OCI-LY7 (cell line): ENCODE results near the gene EMC9. TPM values are rescaled to one million over a fixed set of nuclear protein-coding genes. Genes with fewer than 3 reads are reported as not detected.

Source experiments
- BruUV-seq: library from RNA; stranded (reverse); fragments of 400-500 nt; replicated peaks from 2 replicates; lab custom pipeline; 2021; lab: Mats Ljungman, UMichigan
- CTCF ChIA-PET: fragments of 300-600 bp; sonication (Branson Sonifier 250); formaldehyde crosslinking; loops from one replicate; lab custom pipeline; 2022; ENCODE audit warnings: antibody characterized with exemption; ENCODE audit not compliant: unreplicated experiment; lab: Charles Lee
- POLR2A ChIA-PET: fragments of 300-600 bp; sonication (Branson Sonifier 250); formaldehyde crosslinking; loops from one replicate; lab custom pipeline; 2022; ENCODE audit warnings: antibody characterized with exemption; lab: Charles Lee
- DNase-seq: peaks from one replicate; pipeline ENCODE4 v3.0.0-alpha.2; 2015; ENCODE audit warnings: low spot score
- H2AFZ ChIP-seq: fragments of 200-600 bp; sonication (generic), shearing (Covaris generic); 2 replicates; pipeline ENCODE4 v1.6.1; 2014; ENCODE audit warnings: mild to moderate bottlenecking, antibody characterized with exemption, low read length, moderate library complexity
- H3K27ac ChIP-seq: fragments of 200-600 bp; sonication (generic); 2 replicates; pipeline ENCODE4 v1.5.1; 2014; ENCODE audit warnings: mixed run types, low read depth, mild to moderate bottlenecking, moderate library complexity, low read length, inconsistent platforms; ENCODE audit not compliant: poor library complexity, severe bottlenecking
- H3K36me3 ChIP-seq: fragments of 200-600 bp; sonication (generic); 2 replicates; pipeline ENCODE4 v1.6.1; 2014; ENCODE audit warnings: mild to moderate bottlenecking, antibody characterized with exemption, low read length, moderate library complexity, mixed read lengths; ENCODE audit not compliant: insufficient read depth
- H3K4me1 ChIP-seq: fragments of 200-600 bp; sonication (generic); 2 replicates; pipeline ENCODE4 v1.5.1; 2014; ENCODE audit warnings: mild to moderate bottlenecking, low read length; ENCODE audit not compliant: insufficient read depth, poor library complexity, severe bottlenecking
- H3K4me2 ChIP-seq: fragments of 200-600 bp; sonication (generic); 2 replicates; pipeline ENCODE4 v1.6.1; 2014; ENCODE audit warnings: mild to moderate bottlenecking, low read length
- H3K4me3 ChIP-seq: fragments of 200-600 bp; sonication (generic); 2 replicates; pipeline ENCODE4 v1.5.1; 2014; ENCODE audit warnings: mild to moderate bottlenecking, low read depth, low read length; ENCODE audit not compliant: poor library complexity, severe bottlenecking
- H3K79me2 ChIP-seq: fragments of 200-600 bp; sonication (generic); 2 replicates; pipeline ENCODE4 v1.6.1; 2016; ENCODE audit warnings: low read depth, mild to moderate bottlenecking, low read length, moderate library complexity, mixed read lengths; ENCODE audit not compliant: insufficient read depth
- H3K9me2 ChIP-seq: fragments of 200-600 bp; sonication (generic); 2 replicates; pipeline ENCODE4 v1.6.1; 2016; ENCODE audit warnings: mild to moderate bottlenecking, low read length, mixed read lengths; ENCODE audit not compliant: insufficient read depth
- H3K9me3 ChIP-seq: fragments of 200-600 bp; sonication (generic); 2 replicates; pipeline ENCODE4 v1.6.1; 2014; ENCODE audit warnings: mild to moderate bottlenecking, mixed run types, low read length, mixed read lengths
- H4K20me1 ChIP-seq: fragments of 200-600 bp; sonication (generic); 2 replicates; pipeline ENCODE4 v1.6.1; 2014; ENCODE audit warnings: mild to moderate bottlenecking, antibody characterized with exemption, low read length, moderate library complexity, mixed read lengths; ENCODE audit not compliant: insufficient read depth
- CTCF ChIP-seq: fragments of 200-600 bp; sonication (generic); conservative IDR thresholded peaks from 2 replicates; pipeline ENCODE4 v1.5.1; 2014; ENCODE audit warnings: mild to moderate bottlenecking, antibody characterized with exemption, low read length, moderate library complexity, mixed read lengths
- EZH2phosphoT487 ChIP-seq: fragments of 200-600 bp; sonication (generic); IDR thresholded peaks from 2 replicates; pipeline ENCODE4 v1.6.1; 2018; ENCODE audit warnings: low read depth, borderline replicate concordance, mild to moderate bottlenecking, mixed run types, antibody characterized with exemption, low read length, moderate library complexity, mixed read lengths
- intact Hi-C: fragments of 100-400 bp; cut with micrococcal nuclease; formaldehyde crosslinking; loops from one replicate; pipeline ENCODE4 v1.10.0; 2022; ENCODE audit not compliant: unreplicated experiment
- total RNA-seq, 2 experiments: library from RNA; depleted of rRNA in 1 of 2; stranded (reverse); fragments of >200 nt in 1 of 2; shearing (Covaris generic) in 1 of 2; gene quantifications; 2 replicates each; pipeline ENCODE4 v1.2.3, GENCODE V29; 2014 to 2022

EMC9 gene
- total RNA-seq, 2 experiments from 2014 or later: 72.0 to 74.8 TPM

GRCh38 chr14:24186831-24187538, 45.6 kb upstream of the EMC9 start:
- intact Hi-C loops: no loop called here
- H3K27ac ChIP-seq: no peak overlapping the region

DNA sequence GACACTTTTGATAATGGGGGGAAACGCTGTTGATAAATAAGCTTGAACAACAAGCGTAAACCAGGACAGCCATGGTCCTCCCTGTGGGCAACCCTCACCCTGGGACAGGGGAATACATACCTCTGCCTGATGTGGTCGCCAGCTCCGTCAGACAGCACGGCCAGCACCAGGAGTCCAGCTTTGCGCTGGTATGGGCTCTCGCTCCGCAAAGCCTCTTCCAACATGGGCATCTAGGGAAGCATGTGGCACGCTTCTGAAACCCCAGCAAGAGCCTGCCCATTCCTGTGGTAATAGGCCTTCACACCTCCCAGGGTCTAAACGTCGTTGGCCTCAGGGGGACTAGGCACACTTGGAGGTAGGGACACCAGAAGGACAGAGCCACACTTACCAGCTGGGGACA, 44.4 kb upstream of the EMC9 start:
- Histone ChIP-seq H3K36me3 (peaks cover 67% of the 10 kb centered on the region), H3K27ac (no peak overlapping the region), H4K20me1 (no peaks in the 10 kb centered on the region), H3K4me2 (no peak overlapping the region), H3K79me2 (peaks cover 11% of the 10 kb centered on the region; the same call in 1 of the 2 replicates), H3K9me3 (no peaks in the 10 kb centered on the region), H3K4me3 (no peak overlapping the region), H3K9me2 (no peaks in the 10 kb centered on the region), H3K4me1 (peaks cover 16% of the 10 kb centered on the region), H2AFZ (no peak overlapping the region)
- TF ChIP-seq CTCF (no peak), EZH2phosphoT487 (no peak)
- intact Hi-C loops: no loop called here
- POLR2A ChIA-PET: interaction anchor here (0.9 kb wide), 1 partner anchor 26 kb away, joined by 4 read pairs; no protein-coding TSS in a partner anchor
- CTCF ChIA-PET: no interaction called here
- no TSS peak for BruUV-seq
- DNase-seq: no peak

More at GRCh38 chr14:24186831-24187538, 45.6 kb upstream of the EMC9 start:
- Histone ChIP-seq H3K36me3 (peaks cover 58% of the 10 kb centered on the region), H3K9me3 (no peaks in the 10 kb centered on the region), H3K79me2 (peaks cover 11% of the 10 kb centered on the region; the same call in 1 of the 2 replicates), H2AFZ (no peak overlapping the region), H3K9me2 (no peaks in the 10 kb centered on the region), H3K4me1 (peaks cover 16% of the 10 kb centered on the region), H3K4me2 (peak overlapping the region; percentile 93), H3K4me3 (peak overlapping the region; percentile 85), H4K20me1 (no peaks in the 10 kb centered on the region)
- DNase-seq: no peak
- no TSS peak for BruUV-seq
- CTCF ChIA-PET: no interaction called here
- POLR2A ChIA-PET: no interaction called here
- TF ChIP-seq CTCF (no peak), EZH2phosphoT487 (no peak)

DNA sequence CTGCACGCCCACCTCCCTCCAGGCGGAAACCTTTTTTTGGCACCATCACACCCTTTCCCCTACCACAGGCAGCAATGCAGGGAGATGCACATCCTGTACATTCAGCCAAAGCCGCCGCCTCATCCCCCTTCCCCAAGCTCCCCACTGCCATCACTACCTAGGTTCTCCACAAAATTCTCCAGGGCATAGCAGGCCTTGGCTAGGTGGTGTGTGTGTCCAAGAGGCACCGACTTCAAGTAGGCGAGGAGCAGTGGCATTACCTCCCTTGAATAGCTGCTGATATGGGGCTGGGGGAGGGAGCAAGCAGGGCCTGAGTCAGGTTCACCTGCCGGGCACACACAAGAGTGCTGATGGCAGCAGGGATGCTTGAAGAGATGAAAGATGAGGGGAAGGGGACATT, 43.6 kb upstream of the EMC9 start:
- DNase-seq: no peak
- peaks cover 16% of the 10 kb centered on the region for H3K4me1 ChIP-seq
- H2AFZ ChIP-seq: no peak overlapping the region
- no peak overlapping the region for H3K4me2 ChIP-seq
- H3K9me3 ChIP-seq: no peaks in the 10 kb centered on the region
- CTCF ChIA-PET: no interaction called here
- peaks cover 70% of the 10 kb centered on the region for H3K36me3 ChIP-seq
- POLR2A ChIA-PET: no interaction called here
- no peak for TF ChIP-seq EZH2phosphoT487
- no peaks in the 10 kb centered on the region for H3K9me2 ChIP-seq
- no peaks in the 10 kb centered on the region for H4K20me1 ChIP-seq
- no peak overlapping the region for H3K4me3 ChIP-seq
- intact Hi-C loops: no loop called here
- no TSS peak for BruUV-seq
- no peak overlapping the region for H3K27ac ChIP-seq
- H3K79me2 ChIP-seq: peaks cover 11% of the 10 kb centered on the region; the same call in 1 of the 2 replicates
